Measurements from ENCODE around the gene SPEN.
"Not testable (repeated sequence)": the region's sequence is repeated elsewhere in the genome, so short reads cannot be mapped to it uniquely, and the experiment has no call there.

SPEN gene

DNA sequence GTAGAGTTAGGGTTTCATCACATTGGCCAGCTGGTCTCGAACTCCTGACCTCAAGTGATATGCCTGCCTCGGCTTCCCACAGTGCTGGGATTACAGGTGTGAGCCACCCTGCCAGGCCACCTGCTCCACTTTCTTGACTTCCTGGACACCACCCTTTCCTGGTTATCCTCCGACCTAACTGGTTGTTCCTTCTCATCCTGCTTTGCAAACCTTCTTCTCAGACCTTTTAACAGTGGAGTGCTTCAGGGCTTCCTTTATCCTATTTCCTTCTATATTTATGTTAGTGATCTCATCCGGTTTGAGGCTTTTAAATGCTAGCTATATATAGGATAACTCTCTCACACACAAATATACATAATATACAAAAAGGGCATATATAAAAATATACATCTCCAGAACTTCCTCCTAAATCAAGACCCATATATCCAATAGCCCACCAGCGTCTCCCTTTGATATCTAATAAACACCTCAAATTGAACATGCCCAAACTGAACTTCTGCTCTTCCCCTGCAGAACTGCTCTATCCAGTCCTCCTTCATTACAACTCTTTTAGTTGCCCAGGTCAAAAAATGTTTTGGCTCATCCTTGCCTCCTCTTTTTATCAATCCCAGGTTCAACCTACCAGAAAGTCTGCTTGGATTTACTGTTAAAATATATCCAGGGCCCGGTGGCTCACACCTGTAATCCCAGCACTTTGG, 20.5 kb upstream of the SPEN start:
- Histone ChIP-seq H4K20me1 (ENCODE audit: control insufficient read depth, insufficient read depth, low read depth, low read length) (no peaks in the 10 kb centered on the region), H3K9me2 (replicated peaks; ENCODE audit: control insufficient read depth, low read length) (no peaks in the 10 kb centered on the region), H3K27ac (ENCODE audit: low read depth, low read length) (no peak overlapping the region), H3K4me3 (ENCODE audit: low read length) (no peak overlapping the region), H3K4me2 (ENCODE audit: low read length) (peak overlapping the region; percentile 57), H3K79me2 (ENCODE audit: control insufficient read depth, low read length) (peaks cover 8% of the 10 kb centered on the region), H3F3A (ENCODE audit: control insufficient read depth, insufficient read depth) (peaks cover 16% of the 10 kb centered on the region), H3K9me3 (ENCODE audit: control insufficient read depth, insufficient read depth, low read length) (no peaks in the 10 kb centered on the region), H3K27me3 (ENCODE audit: control insufficient read depth, low read length) (no peaks in the 10 kb centered on the region), H3K4me1 (ENCODE audit: control insufficient read depth, low read length) (peaks cover 57% of the 10 kb centered on the region), H3K36me3 (ENCODE audit: control insufficient read depth, low read length) (peaks cover 3% of the 10 kb centered on the region; the same call in 1 of the 2 replicates)
- TF ChIP-seq CTCF (IDR thresholded peaks at IDR 0.05; ENCODE audit: low read depth, low read length, poor library complexity, severe bottlenecking) (no peak), EZH2phosphoT487 (IDR thresholded peaks at IDR 0.05; ENCODE audit: borderline replicate concordance, low read length) (no peak)

- H3F3A ChIP-seq (ENCODE audit: control insufficient read depth, insufficient read depth) = peaks cover 16% of the 10 kb centered on the region
- not testable (repeated sequence) for H3K9me2 ChIP-seq (replicated peaks; ENCODE audit: control insufficient read depth, low read length); H3K27ac ChIP-seq (ENCODE audit: low read depth, low read length); H3K36me3 ChIP-seq (ENCODE audit: control insufficient read depth, low read length); H3K27me3 ChIP-seq (ENCODE audit: control insufficient read depth, low read length); H4K20me1 ChIP-seq (ENCODE audit: control insufficient read depth, insufficient read depth, low read depth, low read length); H3K4me3 ChIP-seq (ENCODE audit: low read length); H3K9me3 ChIP-seq (ENCODE audit: control insufficient read depth, insufficient read depth, low read length)
- peak overlapping the region; percentile 57; the same call in 1 of the 2 replicates for H3K4me2 ChIP-seq (ENCODE audit: low read length)
- H3K79me2 ChIP-seq (ENCODE audit: control insufficient read depth, low read length) = peaks cover 14% of the 10 kb centered on the region
- H3K4me1 ChIP-seq (ENCODE audit: control insufficient read depth, low read length) = peaks cover 63% of the 10 kb centered on the region
These were observed 19.9 kb upstream of the SPEN start for GRCh38 chr1:15827567-15827966.

DNA sequence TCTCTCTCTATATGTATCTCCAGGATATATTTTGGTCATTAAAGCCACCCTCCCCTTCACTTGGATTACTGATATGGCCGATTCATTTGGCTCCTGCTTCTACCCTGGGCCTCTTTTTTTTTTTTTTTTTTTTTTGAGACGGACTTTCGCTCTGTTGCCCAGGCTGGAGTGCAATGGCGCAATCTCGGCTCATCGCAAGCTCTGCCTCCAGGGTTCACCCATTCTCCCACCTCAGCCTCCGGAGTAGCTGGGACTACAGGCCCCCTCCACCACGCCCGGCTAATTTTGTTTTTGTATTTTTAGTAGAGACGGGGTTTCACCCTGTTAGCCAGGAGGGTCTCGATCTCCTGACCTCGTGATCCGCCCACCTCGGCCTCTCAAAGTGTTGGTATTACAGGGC, 18.6 kb upstream of the SPEN start:
- peaks cover 19% of the 10 kb centered on the region for H3F3A ChIP-seq (ENCODE audit: control insufficient read depth, insufficient read depth)
- H4K20me1 ChIP-seq (ENCODE audit: control insufficient read depth, insufficient read depth, low read depth, low read length); H3K36me3 ChIP-seq (ENCODE audit: control insufficient read depth, low read length); H3K9me3 ChIP-seq (ENCODE audit: control insufficient read depth, insufficient read depth, low read length); H3K27ac ChIP-seq (ENCODE audit: low read depth, low read length); H3K4me2 ChIP-seq (ENCODE audit: low read length); H3K27me3 ChIP-seq (ENCODE audit: control insufficient read depth, low read length); H3K9me2 ChIP-seq (replicated peaks; ENCODE audit: control insufficient read depth, low read length); H3K4me3 ChIP-seq (ENCODE audit: low read length): not testable (repeated sequence)
- peaks cover 65% of the 10 kb centered on the region for H3K4me1 ChIP-seq (ENCODE audit: control insufficient read depth, low read length)
- peaks cover 28% of the 10 kb centered on the region for H3K79me2 ChIP-seq (ENCODE audit: control insufficient read depth, low read length)

- Histone ChIP-seq H4K20me1 (ENCODE audit: control insufficient read depth, insufficient read depth, low read depth, low read length) (no peaks in the 10 kb centered on the region), H3K79me2 (ENCODE audit: control insufficient read depth, low read length) (peaks cover 33% of the 10 kb centered on the region), H3F3A (ENCODE audit: control insufficient read depth, insufficient read depth) (peaks cover 27% of the 10 kb centered on the region), H3K36me3 (ENCODE audit: control insufficient read depth, low read length) (peaks cover 6% of the 10 kb centered on the region), H3K4me2 (ENCODE audit: low read length) (peak overlapping the region; percentile 72), H3K9me3 (ENCODE audit: control insufficient read depth, insufficient read depth, low read length) (no peaks in the 10 kb centered on the region), H3K4me3 (ENCODE audit: low read length) (peak overlapping the region; percentile 38), H3K4me1 (ENCODE audit: control insufficient read depth, low read length) (peaks cover 66% of the 10 kb centered on the region), H3K27ac (ENCODE audit: low read depth, low read length) (peak overlapping the region; percentile 20; the same call in 1 of the 2 replicates), H3K27me3 (ENCODE audit: control insufficient read depth, low read length) (no peaks in the 10 kb centered on the region), H3K9me2 (replicated peaks; ENCODE audit: control insufficient read depth, low read length) (no peaks in the 10 kb centered on the region)
- TF ChIP-seq EZH2phosphoT487 (IDR thresholded peaks at IDR 0.05; ENCODE audit: borderline replicate concordance, low read length) (no peak), CTCF (IDR thresholded peaks at IDR 0.05; ENCODE audit: low read depth, low read length, poor library complexity, severe bottlenecking) (no peak)
These were observed 17.2 kb upstream of the SPEN start for GRCh38 chr1:15830258-15830657.

All from DOHH2 (cell line).